HG03064 (cell line): ENCODE measurements around the gene THRB.
"Not testable (repeated sequence)": the region's sequence is repeated elsewhere in the genome, so short reads cannot be mapped to it uniquely, and the experiment has no call there.

Experiments used
- ATAC-seq: cut with Tn5 transposase; IDR thresholded peaks from one replicate; pipeline ENCODE4 v1.9.1; 2021; ENCODE audit warnings: low read depth; ENCODE audit not compliant: unreplicated experiment

THRB gene

GRCh38 chr3:24451461-24452099 lies 43.1 kb downstream of the THRB start:
- no peak for ATAC-seq

- no peak for ATAC-seq
Measured at GRCh38 chr3:24450160-24450907, 44.3 kb downstream of the THRB start.

DNA sequence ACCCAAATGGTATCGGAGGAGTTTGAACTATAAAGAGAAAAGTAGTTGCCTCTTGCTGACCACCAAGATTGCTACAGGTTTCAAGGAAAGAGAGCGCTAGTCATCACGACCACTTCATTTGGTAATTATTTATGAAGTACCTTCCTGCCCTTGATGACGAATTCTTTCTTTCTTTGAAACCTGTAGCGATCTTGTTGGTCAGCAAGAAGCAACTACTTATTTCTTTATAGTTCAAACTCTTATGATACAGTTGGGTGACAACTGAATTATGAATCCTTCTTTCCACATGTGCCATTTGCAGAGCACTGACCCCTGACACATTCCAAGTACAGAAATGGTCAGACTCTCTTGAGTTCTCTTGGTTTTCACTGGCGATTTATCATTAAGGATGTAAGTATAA lies 46.8 kb downstream of the THRB start:
- no peak for ATAC-seq

DNA sequence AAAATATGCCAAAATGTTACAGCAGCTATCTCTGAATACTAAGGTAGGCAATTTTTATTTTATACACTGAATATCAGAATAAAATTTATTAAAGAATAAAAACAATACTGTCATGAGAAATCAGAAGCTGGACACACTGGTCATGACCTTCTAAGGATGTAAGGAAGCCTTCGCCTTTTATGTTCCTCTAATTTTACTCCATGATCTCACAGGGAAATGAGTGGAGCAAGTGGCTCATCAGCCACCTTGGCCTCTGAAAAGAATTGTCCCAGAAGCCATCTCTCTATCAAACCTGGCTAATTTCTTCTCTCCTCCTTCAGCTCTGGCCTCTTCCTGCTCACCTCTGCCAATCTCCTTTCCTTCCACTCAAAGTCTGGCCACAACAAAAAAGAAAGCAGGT lies 48.6 kb downstream of the THRB start:
- ATAC-seq, result no peak

DNA sequence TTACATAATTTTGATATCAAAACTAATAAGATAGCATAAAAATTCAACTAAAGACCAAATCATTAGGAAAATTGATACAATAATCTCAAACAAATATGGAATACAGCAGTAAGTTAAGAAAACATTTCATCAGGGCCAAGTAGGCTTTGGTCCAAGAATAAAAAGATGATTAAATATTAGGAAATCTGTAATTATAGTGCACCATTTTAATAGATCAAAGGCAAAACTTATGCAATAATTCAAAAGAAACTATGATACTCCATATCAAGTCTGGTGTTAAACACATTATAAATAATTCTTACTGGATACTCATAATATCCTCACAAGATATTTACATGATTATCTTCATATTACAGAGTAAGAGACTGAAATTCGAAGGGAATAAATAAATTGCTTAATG lies 51.2 kb downstream of the THRB start:
- no peak for ATAC-seq

DNA sequence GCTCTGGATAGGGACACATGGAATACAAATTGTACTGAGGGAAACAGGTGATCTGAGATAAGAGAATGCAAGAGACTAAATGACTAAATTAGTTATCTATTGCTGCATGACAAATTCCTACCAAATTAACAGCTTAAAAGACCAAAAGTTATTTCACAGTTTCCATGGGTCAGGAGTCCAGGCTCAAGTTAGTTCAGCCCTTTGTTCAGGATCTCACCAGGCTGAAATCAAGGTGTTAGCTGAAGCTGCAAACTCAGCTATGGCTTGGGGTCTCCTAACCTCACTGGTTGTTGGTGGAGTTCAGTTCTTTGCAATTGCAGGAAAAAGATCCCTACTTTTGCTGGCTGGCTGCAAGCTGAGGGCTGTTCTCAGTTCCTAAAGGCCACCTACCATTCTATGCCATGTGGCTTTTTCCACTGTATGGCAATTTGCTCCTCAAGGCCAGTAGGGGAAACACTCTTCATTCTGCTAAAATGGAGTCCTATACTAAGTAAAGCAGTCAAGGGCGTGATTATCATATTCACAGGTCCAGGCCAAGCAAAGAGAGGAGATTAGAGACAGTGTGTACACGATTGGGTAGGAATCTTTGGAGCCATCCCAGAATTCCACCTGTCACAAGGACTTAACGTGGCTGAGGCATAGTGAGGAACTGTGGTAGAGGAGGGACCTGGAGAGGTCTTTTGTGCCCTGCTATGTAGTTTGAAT lies 53.7 kb downstream of the THRB start:
- no peak for ATAC-seq

DNA sequence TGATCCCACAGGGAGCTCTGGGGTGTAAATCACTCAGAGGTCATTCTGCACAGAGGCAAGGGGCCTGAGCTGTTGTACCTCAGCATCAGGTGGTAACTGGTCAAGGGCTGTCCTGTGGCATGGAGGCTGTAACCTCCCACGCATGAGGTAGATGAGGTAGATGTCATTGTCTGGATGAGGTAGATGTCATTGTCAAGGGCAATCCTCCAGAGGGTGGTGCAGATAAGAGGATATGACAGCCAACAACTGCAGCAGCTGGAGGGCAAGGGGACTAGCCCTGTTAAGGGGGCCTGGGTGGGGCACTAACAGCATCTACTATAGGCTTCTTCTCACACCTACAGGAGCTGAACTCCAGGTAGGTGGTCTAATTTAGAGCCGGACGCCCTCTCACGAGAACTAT lies 55.6 kb downstream of the THRB start:
- ATAC-seq, result no peak

GRCh38 chr3:24437326-24437725 lies 57.3 kb downstream of the THRB start:
- no peak for ATAC-seq

GRCh38 chr3:24435584-24435983 lies 59.1 kb downstream of the THRB start:
- no peak for ATAC-seq

DNA sequence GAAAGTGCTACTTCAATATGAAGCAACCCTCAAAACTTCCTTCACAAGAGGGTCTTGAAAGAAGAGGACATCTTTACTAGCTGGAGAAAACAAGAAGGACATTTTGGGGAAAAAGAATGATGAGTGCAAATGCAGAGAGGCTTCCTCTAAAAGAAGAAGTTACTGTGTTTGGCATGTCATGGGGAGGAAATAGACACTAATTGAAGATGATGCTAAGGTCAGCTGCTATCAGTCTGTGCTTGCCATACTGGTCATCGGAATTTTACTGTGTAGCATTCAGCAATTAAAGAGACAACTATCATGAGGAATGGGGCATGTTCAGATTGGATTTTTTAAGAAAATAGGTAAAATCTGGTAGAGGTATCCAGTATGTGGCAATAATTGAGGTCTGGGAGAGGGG lies 60.0 kb downstream of the THRB start:
- ATAC-seq, result no peak

DNA sequence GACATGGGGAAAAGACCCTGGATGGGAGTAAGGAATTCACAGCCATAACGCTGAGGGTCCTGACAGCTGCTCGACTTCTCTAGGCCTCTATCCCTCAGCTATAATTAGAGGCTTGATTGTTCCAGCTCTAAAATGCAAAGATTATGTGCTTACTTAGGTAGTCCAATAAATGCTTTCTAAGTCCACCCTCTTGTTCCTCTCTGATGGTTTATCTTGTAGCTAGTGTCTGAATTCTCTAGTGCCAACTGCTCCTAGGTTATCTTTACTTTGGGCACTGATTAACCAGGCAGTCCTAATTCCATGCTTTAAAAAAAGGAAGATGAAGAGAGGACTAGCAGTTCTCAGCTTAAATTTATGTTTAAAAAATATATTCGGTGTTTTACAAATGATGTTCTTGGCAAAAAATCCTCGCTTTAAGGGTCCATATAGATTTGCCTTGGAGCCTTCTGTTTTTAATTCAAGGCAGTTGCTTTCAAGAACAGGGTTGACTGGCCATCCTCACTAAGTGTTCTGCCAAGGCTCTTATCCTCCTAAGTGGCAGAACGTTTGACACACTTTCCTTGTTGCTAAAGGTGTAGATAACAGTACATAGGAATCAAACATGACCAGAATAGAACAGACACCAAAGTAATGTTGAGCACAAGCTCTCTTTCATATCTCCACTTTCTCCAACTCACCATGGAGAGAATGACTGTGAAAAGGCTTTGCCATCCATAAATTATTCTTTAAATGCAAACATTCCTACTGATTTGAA lies 60.6 kb downstream of the THRB start:
- ATAC-seq, result no peak

- ATAC-seq, result no peak
Measured at GRCh38 chr3:24432989-24433388, 61.7 kb downstream of the THRB start.

GRCh38 chr3:24428481-24428880 lies 66.2 kb downstream of the THRB start:
- ATAC-seq, result no peak

GRCh38 chr3:24426896-24427295 lies 67.8 kb downstream of the THRB start:
- no peak for ATAC-seq

- ATAC-seq, result not testable (repeated sequence)
Measured at GRCh38 chr3:24420829-24421228, 73.8 kb downstream of the THRB start.

GRCh38 chr3:24420224-24420623 lies 74.4 kb downstream of the THRB start:
- ATAC-seq, result no peak

GRCh38 chr3:24419067-24419791 lies 75.4 kb downstream of the THRB start:
- ATAC-seq, result no peak

GRCh38 chr3:24417730-24418129 lies 76.9 kb downstream of the THRB start:
- no peak for ATAC-seq

DNA sequence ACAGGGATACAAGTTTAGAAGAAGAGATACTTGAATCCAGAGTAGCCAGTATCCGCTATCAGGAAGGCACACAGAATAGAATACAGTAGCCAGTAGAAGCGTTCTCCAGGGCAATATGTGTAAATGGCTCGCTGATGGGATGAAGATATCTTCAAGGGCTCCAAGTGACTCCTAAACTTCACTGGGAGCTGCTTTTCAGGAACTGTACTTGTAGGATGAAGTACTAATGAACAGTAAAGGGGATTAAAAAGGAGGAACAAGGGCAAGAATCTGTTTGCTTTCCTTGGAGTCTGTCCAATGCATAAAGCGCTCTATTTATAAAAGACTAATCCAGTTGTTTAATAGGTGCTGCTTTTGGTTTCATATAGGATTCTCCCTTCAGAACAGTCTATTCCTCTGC lies 78.4 kb downstream of the THRB start:
- no peak for ATAC-seq

- ATAC-seq, result no peak
Measured at GRCh38 chr3:24415824-24416223, 78.8 kb downstream of the THRB start.
